Measurements from ENCODE around the gene C4A. TPM values are rescaled to one million over a fixed set of nuclear protein-coding genes. Genes with fewer than 3 reads are reported as not detected.

The C4A gene
- total RNA-seq, 1 experiment from 2014 or later: 2.2 TPM

DNA sequence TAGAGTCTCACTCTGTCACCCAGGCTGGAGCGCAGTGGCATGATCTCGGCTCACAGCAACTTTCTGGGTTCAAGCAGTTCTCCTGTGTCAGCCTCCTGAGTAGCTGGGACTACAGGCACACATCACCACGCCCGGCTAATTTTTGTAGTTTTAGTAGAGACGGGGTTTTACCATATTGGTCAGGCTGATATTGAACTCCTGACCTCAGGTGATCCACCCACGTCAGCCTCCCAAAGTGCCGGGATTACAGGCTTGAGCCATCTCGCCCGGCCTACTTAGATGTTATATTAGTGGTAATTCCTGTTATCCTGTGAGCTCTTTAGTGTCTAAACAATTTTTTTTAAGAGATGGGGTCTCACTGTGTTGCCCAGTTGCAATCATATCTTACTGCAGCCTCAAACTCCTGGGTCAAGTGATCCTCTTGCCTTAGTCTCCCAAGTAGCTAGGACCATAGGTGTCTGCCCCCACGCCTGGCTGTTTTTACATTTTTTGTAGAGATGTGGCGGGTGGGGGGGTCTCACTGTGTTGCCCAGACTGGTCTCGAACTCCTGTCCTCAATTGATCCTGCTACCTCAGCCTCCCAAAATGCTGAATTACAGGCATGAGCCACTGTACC, 3.9 kb upstream of the C4A start:
- Histone ChIP-seq H3K4me1 (ENCODE audit: insufficient read depth, low read length) (peaks cover 7% of the 10 kb centered on the region), H3K36me3 (ENCODE audit: low read depth, low read length) (no peaks in the 10 kb centered on the region), H3K9ac (ENCODE audit: low read length) (no peak overlapping the region), H3K4me3 (ENCODE audit: low read length) (no peak overlapping the region), H3K27me3 (ENCODE audit: low read length) (no peaks in the 10 kb centered on the region), H3K79me2 (ENCODE audit: low read length) (peaks cover 17% of the 10 kb centered on the region), H3K4me2 (ENCODE audit: low read length) (no peak overlapping the region), H3K27ac (ENCODE audit: low read length) (no peak overlapping the region), H4K20me1 (ENCODE audit: low read length) (no peaks in the 10 kb centered on the region), H3K9me3 (ENCODE audit: low read length) (no peaks in the 10 kb centered on the region), H3K9me2 (replicated peaks; ENCODE audit: low read length) (no peaks in the 10 kb centered on the region), H3F3A (ENCODE audit: low read length, unreplicated experiment) (no peaks in the 10 kb centered on the region), H2AFZ (ENCODE audit: low read length) (no peak overlapping the region)
- ATAC-seq (no peak), DNase-seq (no peak)
- ChIA-PET POLR2A (ENCODE audit: unreplicated experiment) (no interaction called here), CTCF (no interaction called here)
- BruUV-seq (replicated peaks): no TSS peak
- TF ChIP-seq, protein P1, sequence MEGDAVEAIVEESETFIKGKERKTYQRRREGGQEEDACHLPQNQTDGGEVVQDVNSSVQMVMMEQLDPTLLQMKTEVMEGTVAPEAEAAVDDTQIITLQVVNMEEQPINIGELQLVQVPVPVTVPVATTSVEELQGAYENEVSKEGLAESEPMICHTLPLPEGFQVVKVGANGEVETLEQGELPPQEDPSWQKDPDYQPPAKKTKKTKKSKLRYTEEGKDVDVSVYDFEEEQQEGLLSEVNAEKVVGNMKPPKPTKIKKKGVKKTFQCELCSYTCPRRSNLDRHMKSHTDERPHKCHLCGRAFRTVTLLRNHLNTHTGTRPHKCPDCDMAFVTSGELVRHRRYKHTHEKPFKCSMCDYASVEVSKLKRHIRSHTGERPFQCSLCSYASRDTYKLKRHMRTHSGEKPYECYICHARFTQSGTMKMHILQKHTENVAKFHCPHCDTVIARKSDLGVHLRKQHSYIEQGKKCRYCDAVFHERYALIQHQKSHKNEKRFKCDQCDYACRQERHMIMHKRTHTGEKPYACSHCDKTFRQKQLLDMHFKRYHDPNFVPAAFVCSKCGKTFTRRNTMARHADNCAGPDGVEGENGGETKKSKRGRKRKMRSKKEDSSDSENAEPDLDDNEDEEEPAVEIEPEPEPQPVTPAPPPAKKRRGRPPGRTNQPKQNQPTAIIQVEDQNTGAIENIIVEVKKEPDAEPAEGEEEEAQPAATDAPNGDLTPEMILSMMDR (conservative IDR thresholded peaks at IDR 0.05; ENCODE audit: low read depth, low read length): no peak
- TF ChIP-seq EZH2 (IDR thresholded peaks at IDR 0.05; ENCODE audit: low read length, unreplicated experiment): no peak
- no peak for TF ChIP-seq EZH2phosphoT487 (IDR thresholded peaks at IDR 0.05; ENCODE audit: borderline replicate concordance, low read length)
- intact Hi-C loops (cut with micrococcal nuclease): loop anchor here (10.0 kb wide), 1 partner anchor 107 kb away; no protein-coding TSS in a partner anchor

DNA sequence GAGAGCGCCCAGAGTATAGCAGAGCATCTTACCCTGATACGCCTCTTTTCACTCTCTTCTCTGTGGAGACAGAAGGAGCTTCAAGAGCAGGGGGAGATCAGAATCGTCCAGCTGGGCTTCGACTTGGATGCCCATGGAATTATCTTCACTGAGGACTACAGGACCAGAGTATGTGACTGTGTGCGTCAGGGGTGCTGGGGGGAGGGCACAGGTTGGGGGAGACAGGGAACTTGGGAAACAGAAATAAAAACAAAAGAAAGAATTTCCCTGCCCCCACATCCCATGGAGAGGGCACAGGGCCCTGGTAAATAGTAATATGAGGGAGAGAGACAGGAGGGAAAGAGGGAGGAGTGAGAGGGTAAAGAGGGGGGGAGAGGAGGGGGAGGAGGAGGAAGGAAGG, 3.0 kb upstream of the C4A start:
- CTCF ChIA-PET: no interaction called here

More for the DNA sequence above, 3.0 kb upstream of the C4A start:
- DNase-seq (no peak), ATAC-seq (no peak)
- Histone ChIP-seq H3K79me2 (ENCODE audit: low read length) (peaks cover 8% of the 10 kb centered on the region), H3K9me3 (ENCODE audit: low read length) (no peaks in the 10 kb centered on the region), H3K4me1 (ENCODE audit: insufficient read depth, low read length) (no peaks in the 10 kb centered on the region), H3K4me2 (ENCODE audit: low read length) (no peak overlapping the region), H3F3A (ENCODE audit: low read length, unreplicated experiment) (no peaks in the 10 kb centered on the region), H3K27ac (ENCODE audit: low read length) (no peak overlapping the region), H4K20me1 (ENCODE audit: low read length) (no peaks in the 10 kb centered on the region), H3K9ac (ENCODE audit: low read length) (no peak overlapping the region), H3K36me3 (ENCODE audit: low read depth, low read length) (no peaks in the 10 kb centered on the region), H3K9me2 (replicated peaks; ENCODE audit: low read length) (no peaks in the 10 kb centered on the region), H3K27me3 (ENCODE audit: low read length) (no peaks in the 10 kb centered on the region), H3K4me3 (ENCODE audit: low read length) (no peak overlapping the region), H2AFZ (ENCODE audit: low read length) (no peak overlapping the region)
- BruUV-seq (replicated peaks): no TSS peak
- POLR2A ChIA-PET (ENCODE audit: unreplicated experiment): no interaction called here
- TF ChIP-seq EZH2 (IDR thresholded peaks at IDR 0.05; ENCODE audit: low read length, unreplicated experiment) (no peak), EZH2phosphoT487 (IDR thresholded peaks at IDR 0.05; ENCODE audit: borderline replicate concordance, low read length) (no peak)
- TF ChIP-seq, protein P1 (conservative IDR thresholded peaks at IDR 0.05; ENCODE audit: low read depth, low read length): no peak
- intact Hi-C loops (cut with micrococcal nuclease): loop anchor here (10.0 kb wide), 1 partner anchor 106 kb away; no protein-coding TSS in a partner anchor
